ENCODE results near the gene SAMD10.

SAMD10 gene

DNA sequence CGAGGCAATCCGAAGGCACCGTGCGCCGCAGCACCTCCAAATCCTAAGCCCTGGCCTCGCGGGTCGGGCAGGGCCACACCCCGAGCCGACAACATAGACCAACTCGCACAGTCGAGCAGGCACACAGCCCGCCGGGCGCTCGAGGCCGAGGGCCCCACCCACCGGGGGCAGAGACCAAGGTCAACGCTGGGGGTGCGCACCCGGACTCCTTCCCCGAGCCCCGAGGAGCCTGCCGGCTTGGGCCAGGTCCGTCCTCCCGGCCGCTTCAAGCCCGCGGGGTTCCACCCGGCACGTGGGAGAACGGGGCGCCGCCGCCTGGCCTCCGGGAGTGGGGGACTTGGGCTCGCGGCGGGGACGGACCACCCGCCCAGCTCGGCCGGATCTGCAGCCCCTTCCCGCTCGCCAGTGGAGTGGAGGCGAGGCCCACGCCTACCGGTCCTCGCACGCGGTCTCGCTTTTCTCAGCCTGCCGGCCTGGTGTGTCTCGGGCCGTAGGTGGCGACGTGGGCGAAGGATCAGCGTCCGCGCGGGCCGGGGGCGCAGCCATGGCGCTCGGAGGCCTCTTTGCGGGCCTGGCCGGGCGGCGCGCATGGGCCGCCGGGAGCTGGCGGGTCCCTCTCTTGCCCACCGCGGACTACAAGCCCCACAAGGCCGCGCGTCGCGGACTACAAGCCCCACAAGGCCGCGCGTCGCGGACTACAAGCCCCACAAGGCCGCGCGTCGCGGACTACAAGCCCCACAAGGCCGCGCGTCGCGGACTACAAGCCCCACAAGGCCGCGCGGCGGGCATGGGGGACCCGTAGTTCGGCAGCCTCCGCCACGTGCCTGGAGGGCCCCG is 23.4 kb downstream of the SAMD10 start, which contains the start of gene UCKL1:
TSS of gene UCKL1 (minus strand) at position 590 of the 837 bp plus-strand sequence. CDS start at position 546, 44 bp downstream.
- peak; percentile 88 for DNase-seq (ENCODE audit: low read depth)

DNA sequence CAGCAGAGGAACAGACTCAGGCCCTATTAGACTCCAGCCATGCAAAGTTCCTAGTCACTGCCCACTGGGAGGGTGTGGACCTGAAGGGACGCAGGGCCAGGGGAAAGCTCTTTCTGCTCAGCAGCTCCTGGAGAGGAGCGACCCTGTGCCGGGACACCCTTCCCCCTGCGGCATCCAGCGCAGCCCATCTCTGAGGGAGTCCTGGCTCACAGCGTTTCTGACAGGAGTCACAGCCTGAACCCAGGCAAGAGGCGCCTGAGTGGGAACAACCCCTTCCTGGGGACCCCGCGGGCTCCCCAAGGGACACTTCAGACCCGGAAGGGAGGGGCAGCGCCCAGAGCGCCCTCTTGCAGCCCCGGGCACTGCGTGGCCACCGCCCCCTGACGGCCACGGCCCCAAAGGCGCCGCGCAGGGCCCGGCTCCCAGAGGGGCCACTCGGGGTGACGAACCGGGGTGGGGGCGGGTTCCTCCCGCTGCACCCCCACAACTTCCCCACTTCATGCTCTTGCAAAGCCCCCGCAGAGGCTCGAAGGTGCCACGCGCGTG is 24.1 kb downstream of the SAMD10 start:
- peak; percentile 20 for DNase-seq (ENCODE audit: low read depth)

DNA sequence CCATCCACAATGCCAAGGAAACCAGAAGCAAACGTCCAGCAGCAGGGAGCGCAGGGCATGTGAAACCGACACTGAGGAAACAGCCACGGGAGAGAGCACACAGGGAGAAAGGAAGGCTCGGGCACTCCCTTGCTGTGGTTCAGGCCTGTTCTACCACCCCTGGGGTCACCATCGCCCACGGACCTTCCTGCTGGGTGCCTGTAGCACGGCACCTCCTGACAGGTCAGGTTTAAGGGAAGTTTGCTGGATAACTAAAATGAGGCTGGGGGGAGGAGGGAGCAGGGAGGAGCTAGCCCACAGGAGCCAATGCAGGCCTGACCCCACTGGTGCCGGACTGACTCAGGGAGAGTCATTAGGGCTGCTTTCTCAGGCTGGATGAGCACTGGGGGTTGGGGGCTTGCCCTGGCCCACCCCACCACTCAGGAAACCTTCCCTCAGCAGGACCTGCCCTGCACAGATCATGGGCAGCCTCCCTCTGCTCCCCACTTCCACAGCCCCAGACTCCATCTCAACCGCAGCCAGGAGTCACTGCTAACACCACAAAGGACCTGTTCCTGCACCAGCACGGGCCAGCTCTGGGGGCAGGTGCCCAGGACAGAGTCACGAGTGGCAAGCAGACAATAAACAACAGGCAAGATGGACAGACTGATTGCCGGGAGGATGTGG is 25.5 kb downstream of the SAMD10 start:
- no peak for DNase-seq (ENCODE audit: low read depth)

DNA sequence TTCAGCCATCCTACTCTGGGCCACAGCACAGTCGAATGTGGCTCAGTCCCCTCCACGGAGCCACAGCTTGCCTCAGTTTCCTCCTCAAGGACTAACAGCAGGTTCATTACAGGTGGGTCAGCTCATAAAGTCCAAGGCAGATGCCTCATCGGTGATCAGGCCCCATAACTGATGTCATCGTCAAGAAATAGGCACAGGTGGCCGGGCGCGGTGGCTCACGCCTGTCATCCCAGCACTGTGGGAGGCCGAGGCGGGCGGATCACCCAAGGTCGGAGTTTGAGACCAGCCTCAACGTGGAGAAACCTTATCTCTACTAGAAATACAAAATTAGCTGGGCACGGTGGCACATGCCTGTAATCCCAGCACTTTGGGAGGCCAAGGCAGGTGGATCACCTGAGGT is 26.7 kb downstream of the SAMD10 start:
- no peak for DNase-seq (ENCODE audit: low read depth)

DNA sequence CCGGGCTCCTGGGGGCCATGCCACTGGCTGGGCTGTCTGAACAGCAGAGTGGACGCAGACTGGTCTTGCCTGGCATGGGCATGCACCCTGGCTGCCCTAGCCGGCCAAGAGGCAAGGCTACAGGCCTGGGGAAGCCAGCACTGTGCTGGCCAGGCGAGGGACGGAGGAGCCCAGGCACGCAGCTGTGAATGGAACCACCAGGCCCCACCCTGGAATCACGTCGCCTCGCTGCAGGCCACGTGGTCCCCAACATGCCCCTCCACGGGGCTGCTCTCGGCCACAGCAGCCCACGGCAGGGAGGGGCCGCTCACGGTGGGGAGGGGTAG is 27.3 kb downstream of the SAMD10 start:
- no peak for DNase-seq (ENCODE audit: low read depth)

DNA sequence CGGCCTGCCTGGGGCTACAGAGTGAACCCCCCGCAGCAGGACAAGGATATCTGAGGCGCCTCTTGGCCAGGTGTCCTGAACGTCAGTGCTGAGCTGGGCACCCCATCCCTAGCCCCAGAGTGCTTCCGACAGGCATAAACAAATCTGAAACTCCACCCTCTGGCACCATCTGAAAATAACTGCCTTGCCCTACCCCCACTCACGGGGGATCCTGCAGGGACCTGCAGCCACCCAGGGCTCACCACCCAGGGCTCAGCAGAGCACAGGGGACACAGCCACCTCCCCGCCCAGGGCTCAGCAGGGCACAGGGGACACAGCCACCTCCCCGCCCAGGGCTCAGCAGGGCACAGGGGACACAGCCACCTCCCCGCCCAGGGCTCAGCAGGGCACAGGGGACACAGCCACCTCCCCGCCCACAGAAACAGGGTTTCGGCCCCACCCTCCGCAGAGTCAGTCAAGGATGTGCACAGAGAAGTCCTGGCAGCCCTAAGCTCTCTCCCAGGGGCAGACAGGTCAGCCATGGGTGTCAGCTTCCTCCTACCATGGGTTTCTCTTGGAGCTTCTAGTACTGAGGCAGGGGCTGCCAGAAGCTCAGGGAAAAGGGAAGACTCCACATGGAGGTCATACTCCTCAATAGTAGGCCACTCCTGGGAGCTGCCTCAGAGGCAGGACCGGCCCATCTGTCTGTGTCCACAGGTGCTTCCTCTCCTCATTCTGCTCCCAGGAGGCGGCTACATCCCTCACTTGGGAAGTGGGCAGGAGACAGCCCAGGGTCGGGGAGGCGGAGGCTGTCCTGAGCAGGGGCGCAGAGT is 27.8 kb downstream of the SAMD10 start:
- no peak for DNase-seq (ENCODE audit: low read depth)

DNA sequence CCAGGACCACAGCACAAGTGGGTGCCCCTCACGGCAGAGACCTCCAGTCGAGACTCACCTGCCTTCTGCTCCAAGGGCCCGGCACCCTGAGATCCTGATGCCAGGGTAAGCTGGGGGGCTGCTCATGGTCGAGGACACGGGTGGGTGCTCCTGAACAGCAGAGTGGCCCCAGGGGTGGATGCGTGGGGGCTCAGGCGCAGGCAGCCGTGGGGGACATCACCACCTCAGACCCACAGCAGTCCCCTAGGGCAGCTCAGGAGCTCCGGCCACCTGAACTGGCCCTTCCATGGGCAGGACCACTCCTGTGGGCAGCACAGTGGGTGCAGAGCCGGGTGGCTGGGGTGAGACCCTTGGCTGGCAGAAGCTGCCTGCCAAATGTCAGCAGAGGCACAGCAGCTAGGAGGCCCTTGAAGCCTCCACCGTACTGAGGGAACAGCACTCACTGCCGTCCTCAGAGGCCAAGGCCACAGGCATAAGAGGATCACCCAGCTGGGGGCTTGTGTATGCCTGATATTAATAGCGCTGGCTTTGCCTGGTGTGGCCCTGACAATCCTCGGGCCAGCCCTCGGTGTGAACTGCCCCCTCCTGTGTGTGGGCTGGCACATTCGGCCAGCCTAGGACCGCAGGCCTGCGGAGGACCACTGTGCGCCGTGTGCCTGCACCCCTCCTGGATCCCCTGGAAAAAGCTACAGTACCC is 28.6 kb downstream of the SAMD10 start:
- DNase-seq (ENCODE audit: low read depth) = no peak

DNA sequence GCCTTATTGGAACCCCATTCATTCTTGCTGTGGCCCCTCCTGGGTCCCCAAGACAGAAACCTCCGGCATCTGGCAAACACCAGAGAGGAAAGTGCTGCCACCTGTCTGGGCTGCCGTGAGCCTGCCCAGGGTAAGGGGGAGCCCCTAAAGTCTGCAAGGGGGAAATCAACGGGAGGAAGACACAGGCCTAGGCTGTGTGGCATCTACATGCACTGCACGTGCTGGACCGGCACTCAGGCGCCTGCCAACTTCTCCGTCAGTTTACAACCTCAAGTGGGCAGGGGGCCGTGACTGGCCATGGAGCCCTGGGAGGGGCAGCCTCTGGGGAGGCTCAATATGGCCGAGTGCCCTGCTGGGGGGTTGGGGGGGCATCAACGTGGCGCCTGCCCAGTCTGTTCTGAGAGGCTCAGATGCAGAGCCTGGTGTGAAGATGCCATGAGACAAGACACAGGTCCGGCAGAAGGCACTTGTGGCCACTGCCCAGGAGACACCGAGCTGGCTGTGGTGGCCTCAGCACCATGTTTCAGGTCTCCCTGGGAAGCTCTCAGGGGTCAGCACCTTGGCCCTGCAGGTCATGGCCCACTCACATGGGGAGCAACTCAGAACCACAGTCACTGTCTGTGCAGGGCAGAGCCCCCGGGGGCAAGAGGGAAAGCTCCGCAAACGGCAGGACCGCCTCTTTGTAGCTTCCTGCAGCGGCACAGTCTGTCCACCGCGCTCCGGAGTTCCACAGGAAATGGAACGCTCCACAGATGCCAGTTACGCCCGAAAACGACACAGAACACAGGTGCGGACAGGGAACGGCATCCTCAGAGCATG is 31.6 kb downstream of the SAMD10 start:
- DNase-seq (ENCODE audit: low read depth) = no peak

GRCh38 chr20:63946986-63947637 is 32.3 kb downstream of the SAMD10 start:
- no peak for DNase-seq (ENCODE audit: low read depth)

- DNase-seq (ENCODE audit: low read depth) = no peak
Observed at GRCh38 chr20:63945921-63946920, 33.2 kb downstream of the SAMD10 start.

DNA sequence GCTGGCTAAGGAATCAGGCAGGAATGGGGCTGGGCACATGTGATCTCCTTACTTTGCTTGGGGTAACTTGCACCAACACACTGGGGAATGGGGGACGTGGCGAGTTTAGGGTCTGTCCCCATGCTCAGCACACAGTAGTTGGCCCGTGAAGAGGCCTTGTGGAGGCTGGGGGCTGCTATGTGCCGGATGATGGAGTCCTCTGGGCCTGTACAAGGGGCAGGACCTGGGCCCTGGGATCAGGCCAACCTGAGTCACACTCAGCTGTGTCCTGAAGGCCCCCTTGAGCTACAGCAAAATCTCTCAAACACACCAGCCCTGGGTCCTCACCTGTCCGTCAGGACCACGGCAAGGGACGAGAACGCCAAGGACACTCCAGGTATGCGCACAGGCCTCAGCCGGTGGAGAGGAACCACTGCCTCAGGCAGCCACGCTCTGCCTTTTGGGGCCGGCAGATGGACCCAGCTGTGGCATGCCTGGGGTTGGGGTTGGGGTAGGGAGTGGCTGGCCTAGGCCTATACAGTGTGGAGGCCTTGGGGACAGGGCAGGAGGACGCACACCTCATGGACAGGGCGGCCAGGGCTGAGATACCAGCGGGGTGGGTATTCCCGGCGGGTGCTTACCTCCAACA is 34.3 kb downstream of the SAMD10 start:
- no peak for DNase-seq (ENCODE audit: low read depth)

- DNase-seq (ENCODE audit: low read depth) = no peak
Observed at GRCh38 chr20:63944078-63944941, 35.1 kb downstream of the SAMD10 start.

GRCh38 chr20:63943808-63944077 is 35.7 kb downstream of the SAMD10 start:
- DNase-seq (ENCODE audit: low read depth) = no peak

DNA sequence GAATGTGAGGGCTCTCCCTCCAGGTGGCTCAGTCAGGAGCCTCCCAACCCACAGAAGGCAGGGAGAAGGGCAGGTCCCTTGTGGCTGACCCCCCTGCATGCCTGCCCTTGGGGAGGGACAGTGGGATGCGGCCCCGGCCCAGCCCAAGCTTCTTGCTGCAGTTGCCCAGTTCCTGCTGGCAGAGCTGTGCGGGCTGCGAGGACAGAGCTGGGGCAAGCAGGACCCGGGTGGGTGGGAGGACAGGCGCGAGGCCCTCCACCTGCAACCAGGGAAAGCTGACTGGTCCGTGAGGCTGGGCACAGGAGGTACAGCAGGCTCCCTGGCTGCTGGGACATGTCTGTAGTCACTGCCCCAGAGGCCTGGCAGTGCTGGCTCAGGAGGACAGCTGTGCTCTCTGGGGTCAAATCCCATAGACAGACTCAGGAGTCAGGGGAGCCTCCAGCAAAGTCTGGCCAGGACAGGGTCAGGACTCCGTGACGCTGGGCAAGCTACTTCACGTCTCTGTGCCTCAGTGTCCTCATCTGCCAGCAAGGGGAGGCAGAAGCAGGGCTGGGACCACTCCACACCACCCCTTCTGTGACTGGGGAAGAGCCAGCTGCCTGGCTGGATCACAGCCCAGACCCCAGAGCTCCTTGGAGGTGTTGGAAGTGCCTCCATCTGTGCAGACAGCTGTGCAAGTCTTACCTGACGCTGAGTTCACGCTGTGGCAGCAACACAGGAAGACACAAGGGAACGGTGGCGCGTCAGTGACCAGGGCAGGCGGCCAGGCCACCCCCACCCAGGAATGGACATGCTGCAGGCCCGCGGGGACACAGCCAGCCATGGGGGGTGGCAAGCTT is 36.3 kb downstream of the SAMD10 start:
- no peak for DNase-seq (ENCODE audit: low read depth)

- no peak for DNase-seq (ENCODE audit: low read depth)
Observed at GRCh38 chr20:63942250-63942951, 37.0 kb downstream of the SAMD10 start.
